ENCODE data around the gene TMA7B.
A peak's percentile ranks its signal among the peaks of the same experiment; 100 is the strongest.

The TMA7B gene

DNA sequence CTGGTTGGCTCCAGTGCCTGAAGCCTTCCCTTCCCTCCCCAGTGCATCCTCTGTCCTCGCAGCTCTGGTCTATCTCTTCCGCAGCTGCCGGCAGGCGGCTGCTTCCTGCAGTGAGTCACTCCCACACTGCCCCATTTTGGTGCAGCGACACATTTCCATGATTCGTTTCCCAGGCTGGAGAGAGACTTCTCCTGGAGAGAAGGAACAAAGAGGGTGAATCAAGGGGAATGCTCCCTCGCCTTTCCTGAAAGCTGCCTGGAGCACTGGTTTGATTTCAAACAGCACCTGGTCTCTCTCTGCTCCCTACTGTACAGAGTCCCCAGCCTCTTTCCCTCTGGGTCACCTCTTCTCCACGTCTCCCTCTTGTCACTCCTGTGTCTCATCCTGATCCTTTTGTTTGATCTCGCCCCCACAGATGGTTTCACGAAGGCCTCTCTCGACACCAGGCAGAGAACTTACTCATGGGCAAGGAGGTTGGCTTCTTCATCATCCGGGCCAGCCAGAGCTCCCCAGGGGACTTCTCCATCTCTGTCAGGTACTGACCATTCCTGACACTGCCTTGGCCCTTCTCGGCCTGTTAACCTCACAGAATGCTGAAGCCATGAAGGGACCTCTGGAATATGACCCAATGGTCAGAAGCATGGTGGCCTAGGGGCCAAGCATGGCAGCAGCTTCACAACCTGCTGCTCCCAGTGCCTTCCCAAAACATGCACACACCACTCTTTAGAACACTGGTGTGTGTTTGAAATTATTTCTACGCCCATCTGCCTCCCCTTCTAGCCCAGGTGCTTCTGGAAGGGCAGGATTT, at the start of gene TMA7B:
Gene TMA7B, plus strand, starts transcription at position 758 of the 808 bp plus-strand sequence. CDS start 3,978 bp downstream, outside the sequence.
- Histone ChIP-seq H3K4me3 (ENCODE audit: low read depth in 1 of 2, low read length in 2 of 2) (no peak within 1 kb of the TSS), H3K27ac (ENCODE audit: low read length) (no peak within 1 kb of the TSS), H3K9me3 (ENCODE audit: control insufficient read depth in 1 of 2, low read length in 2 of 2) (no peaks in the 10 kb centered on the region), H3K4me1 (ENCODE audit: control insufficient read depth in 1 of 2, insufficient read depth in 2 of 2, low read length in 2 of 2) (no peaks in the 10 kb centered on the region), H3K27me3 (ENCODE audit: low read depth, low read length) (peaks cover 5% of the 10 kb centered on the region), H3K36me3 (ENCODE audit: control insufficient read depth in 1 of 2, insufficient read depth in 2 of 2, low read length in 2 of 2) (no peaks in the 10 kb centered on the region)

DNA sequence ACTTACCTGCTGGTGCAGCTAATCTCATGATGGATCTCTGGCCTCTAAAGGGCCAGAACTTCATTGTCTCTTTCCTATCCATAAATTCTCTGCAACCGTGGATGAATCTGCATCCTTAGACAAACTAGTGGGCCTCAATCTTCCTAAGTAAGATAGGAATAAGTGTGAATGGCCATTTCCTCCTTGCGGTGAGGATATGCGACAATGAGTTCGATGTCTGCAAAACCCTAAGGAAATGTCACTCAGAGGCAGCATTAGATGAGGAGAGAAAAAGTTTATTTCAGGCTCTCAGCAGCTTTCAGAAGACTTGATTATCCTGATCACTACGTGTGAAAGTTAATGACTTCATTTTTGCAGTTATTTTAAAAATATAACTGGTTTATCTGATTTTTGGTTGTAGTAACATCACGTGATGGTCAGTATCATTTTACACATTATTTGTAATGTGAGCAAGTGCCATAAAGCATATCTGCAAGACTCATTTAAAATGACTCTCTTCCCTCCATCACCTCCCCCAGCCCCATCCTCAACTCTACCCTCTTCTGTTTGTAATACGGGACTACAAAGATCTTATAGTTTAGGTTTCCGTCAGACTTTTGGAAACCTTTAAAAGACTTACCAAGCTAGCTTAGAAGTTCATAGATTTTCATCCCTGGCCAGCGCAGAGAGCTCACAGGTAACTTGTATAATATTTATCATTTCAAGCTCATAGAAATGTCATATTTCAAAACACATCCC, 49.2 kb upstream of the TMA7B start:
- no peaks in the 10 kb centered on the region for H3K27me3 ChIP-seq (ENCODE audit: low read depth, low read length)
- no peak overlapping the region for H3K4me3 ChIP-seq (ENCODE audit: low read depth in 1 of 2, low read length in 2 of 2)
- no peaks in the 10 kb centered on the region for H3K9me3 ChIP-seq (ENCODE audit: control insufficient read depth in 1 of 2, low read length in 2 of 2)
- H3K27ac ChIP-seq (ENCODE audit: low read length), result no peak overlapping the region
- H3K36me3 ChIP-seq (ENCODE audit: control insufficient read depth in 1 of 2, insufficient read depth in 2 of 2, low read length in 2 of 2), result no peaks in the 10 kb centered on the region
- no peaks in the 10 kb centered on the region for H3K4me1 ChIP-seq (ENCODE audit: control insufficient read depth in 1 of 2, insufficient read depth in 2 of 2, low read length in 2 of 2)

DNA sequence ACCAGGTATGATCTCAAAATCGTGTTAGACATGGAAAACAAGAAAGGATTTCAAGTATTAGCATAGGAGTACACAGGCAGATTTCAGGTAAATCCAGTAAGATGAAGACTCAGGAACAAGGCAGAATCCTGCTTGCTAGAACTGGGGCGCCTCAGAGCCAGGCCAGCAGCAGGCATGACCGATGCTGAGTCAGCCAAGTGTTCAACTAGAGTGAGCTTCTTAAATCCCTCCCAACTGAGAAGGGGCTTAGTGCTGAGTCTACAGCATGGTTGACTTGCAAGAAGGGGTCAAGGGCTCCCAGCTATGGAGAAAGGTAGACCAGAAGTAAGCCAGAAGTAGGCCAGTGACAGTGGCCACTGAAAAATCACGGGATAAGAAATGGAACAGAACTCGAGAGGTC, 46.9 kb upstream of the TMA7B start:
- Histone ChIP-seq H3K9me3 (ENCODE audit: control insufficient read depth in 1 of 2, low read length in 2 of 2) (no peaks in the 10 kb centered on the region), H3K27me3 (ENCODE audit: low read depth, low read length) (no peaks in the 10 kb centered on the region), H3K36me3 (ENCODE audit: control insufficient read depth in 1 of 2, insufficient read depth in 2 of 2, low read length in 2 of 2) (no peaks in the 10 kb centered on the region), H3K4me3 (ENCODE audit: low read depth in 1 of 2, low read length in 2 of 2) (no peak overlapping the region), H3K4me1 (ENCODE audit: control insufficient read depth in 1 of 2, insufficient read depth in 2 of 2, low read length in 2 of 2) (no peaks in the 10 kb centered on the region), H3K27ac (ENCODE audit: low read length) (no peak overlapping the region)

DNA sequence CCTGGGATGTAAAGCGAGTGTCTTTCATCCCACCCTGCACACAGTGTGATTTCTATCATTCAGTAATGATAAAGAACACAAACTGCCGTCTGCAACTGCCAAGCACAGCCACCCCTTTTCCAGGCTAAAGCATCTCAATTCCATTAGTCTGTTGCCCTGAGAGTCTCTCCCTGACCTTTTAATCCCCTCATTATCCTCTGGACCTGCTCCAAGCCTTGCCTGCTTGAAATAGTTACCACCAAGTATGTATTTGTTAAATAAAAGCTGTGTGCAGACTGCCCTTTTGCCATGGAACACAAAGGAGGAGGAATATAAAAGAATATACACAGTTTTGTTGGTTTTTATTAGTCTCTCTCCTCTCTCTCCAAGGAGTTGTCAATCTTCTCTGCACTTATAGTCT, 46.3 kb upstream of the TMA7B start:
- no peaks in the 10 kb centered on the region for H3K27me3 ChIP-seq (ENCODE audit: low read depth, low read length)
- no peaks in the 10 kb centered on the region for H3K9me3 ChIP-seq (ENCODE audit: control insufficient read depth in 1 of 2, low read length in 2 of 2)
- H3K4me3 ChIP-seq (ENCODE audit: low read depth in 1 of 2, low read length in 2 of 2), result no peak overlapping the region
- no peaks in the 10 kb centered on the region for H3K4me1 ChIP-seq (ENCODE audit: control insufficient read depth in 1 of 2, insufficient read depth in 2 of 2, low read length in 2 of 2)
- no peak overlapping the region for H3K27ac ChIP-seq (ENCODE audit: low read length)
- no peaks in the 10 kb centered on the region for H3K36me3 ChIP-seq (ENCODE audit: control insufficient read depth in 1 of 2, insufficient read depth in 2 of 2, low read length in 2 of 2)

DNA sequence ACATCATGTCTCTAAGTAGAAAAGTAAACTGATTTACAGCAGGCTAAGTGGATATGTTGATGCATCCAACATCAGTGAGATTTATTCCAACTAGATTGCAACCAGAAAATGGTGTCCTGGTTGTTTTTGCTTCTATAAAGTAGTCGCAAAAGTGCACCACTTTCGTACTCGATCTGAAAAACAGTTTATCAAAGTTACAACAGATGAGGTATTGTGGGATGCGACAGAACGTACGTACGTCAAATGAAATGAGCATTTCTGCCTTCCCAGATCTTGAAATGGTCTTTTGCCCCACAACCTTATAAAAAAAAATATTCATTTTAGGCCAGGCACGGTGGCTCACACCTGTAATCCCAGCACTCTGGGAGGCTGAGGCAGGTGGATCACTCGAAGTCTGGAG, 45.6 kb upstream of the TMA7B start:
- Histone ChIP-seq H3K4me3 (ENCODE audit: low read depth in 1 of 2, low read length in 2 of 2) (no peak overlapping the region), H3K27ac (ENCODE audit: low read length) (no peak overlapping the region), H3K36me3 (ENCODE audit: control insufficient read depth in 1 of 2, insufficient read depth in 2 of 2, low read length in 2 of 2) (no peaks in the 10 kb centered on the region), H3K9me3 (ENCODE audit: control insufficient read depth in 1 of 2, low read length in 2 of 2) (no peaks in the 10 kb centered on the region), H3K27me3 (ENCODE audit: low read depth, low read length) (no peaks in the 10 kb centered on the region), H3K4me1 (ENCODE audit: control insufficient read depth in 1 of 2, insufficient read depth in 2 of 2, low read length in 2 of 2) (no peaks in the 10 kb centered on the region)

DNA sequence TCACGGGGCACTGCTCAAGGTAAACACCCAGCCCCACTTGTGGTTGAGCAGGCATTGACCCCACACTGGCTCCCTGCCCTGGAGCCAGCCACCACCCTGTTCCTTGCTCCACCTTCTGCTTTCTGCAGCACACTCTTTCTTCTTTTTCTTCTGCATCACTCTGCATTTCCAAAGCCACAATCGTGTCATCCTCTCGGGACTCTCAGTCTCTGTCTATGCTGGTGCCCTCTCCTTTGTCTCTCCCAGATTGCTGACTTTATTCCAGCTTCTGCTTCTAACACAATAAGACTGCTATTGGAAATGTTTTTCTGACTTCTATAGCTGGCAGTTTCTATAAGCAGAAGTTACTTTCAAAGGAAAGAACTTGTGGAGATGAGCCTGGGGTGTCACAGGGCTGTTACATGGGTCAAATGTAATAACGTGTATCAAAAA, 44.9 kb upstream of the TMA7B start:
- Histone ChIP-seq H3K27ac (ENCODE audit: low read length) (no peak overlapping the region), H3K27me3 (ENCODE audit: low read depth, low read length) (no peaks in the 10 kb centered on the region), H3K9me3 (ENCODE audit: control insufficient read depth in 1 of 2, low read length in 2 of 2) (no peaks in the 10 kb centered on the region), H3K36me3 (ENCODE audit: control insufficient read depth in 1 of 2, insufficient read depth in 2 of 2, low read length in 2 of 2) (no peaks in the 10 kb centered on the region), H3K4me3 (ENCODE audit: low read depth in 1 of 2, low read length in 2 of 2) (no peak overlapping the region), H3K4me1 (ENCODE audit: control insufficient read depth in 1 of 2, insufficient read depth in 2 of 2, low read length in 2 of 2) (no peaks in the 10 kb centered on the region)

DNA sequence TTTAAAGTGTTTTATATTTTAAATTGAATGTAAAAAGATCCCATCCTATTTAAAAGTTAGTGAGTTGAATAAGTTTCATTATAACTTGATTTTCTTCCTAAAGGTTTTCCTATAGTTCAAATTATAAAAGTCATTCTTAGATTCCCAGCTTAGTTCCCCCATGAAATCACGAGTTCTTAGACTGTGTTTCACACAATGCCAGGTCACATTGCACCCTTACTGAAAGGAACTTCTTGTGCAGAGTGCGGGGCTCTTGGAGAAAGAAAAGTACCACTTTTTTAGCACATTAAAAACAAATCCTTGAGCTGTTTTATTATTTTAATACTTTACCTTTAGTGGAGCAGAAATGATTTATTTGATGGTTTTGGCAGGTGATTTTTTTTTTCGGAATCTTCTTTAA, 43.7 kb upstream of the TMA7B start:
- Histone ChIP-seq H3K27me3 (ENCODE audit: low read depth, low read length) (no peaks in the 10 kb centered on the region), H3K27ac (ENCODE audit: low read length) (no peak overlapping the region), H3K4me1 (ENCODE audit: control insufficient read depth in 1 of 2, insufficient read depth in 2 of 2, low read length in 2 of 2) (no peaks in the 10 kb centered on the region), H3K4me3 (ENCODE audit: low read depth in 1 of 2, low read length in 2 of 2) (no peak overlapping the region), H3K9me3 (ENCODE audit: control insufficient read depth in 1 of 2, low read length in 2 of 2) (no peaks in the 10 kb centered on the region), H3K36me3 (ENCODE audit: control insufficient read depth in 1 of 2, insufficient read depth in 2 of 2, low read length in 2 of 2) (no peaks in the 10 kb centered on the region)

DNA sequence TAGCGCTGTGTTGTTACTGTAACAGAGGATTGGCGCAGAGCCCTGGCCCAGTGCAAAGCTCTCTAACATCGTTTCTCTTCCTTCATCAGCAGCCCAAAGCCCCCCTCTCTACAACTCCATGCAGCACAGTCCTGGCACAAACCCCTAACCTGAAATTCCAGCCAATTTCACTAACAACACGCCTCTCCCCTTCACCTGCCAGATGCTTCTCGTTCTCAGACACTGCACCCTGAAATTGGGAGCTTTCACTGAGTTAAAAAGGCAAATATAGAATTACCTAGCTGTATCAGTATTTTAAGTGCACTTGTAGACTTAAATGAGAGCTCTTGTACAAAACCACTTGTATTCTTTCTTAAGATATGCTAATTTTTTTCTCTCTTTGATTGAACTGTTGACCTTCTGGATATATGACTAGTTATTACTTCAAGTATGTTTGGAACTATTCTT, 43.0 kb upstream of the TMA7B start:
- H3K9me3 ChIP-seq (ENCODE audit: control insufficient read depth in 1 of 2, low read length in 2 of 2), result no peaks in the 10 kb centered on the region
- no peaks in the 10 kb centered on the region for H3K36me3 ChIP-seq (ENCODE audit: control insufficient read depth in 1 of 2, insufficient read depth in 2 of 2, low read length in 2 of 2)
- no peaks in the 10 kb centered on the region for H3K27me3 ChIP-seq (ENCODE audit: low read depth, low read length)
- H3K27ac ChIP-seq (ENCODE audit: low read length), result no peak overlapping the region
- no peaks in the 10 kb centered on the region for H3K4me1 ChIP-seq (ENCODE audit: control insufficient read depth in 1 of 2, insufficient read depth in 2 of 2, low read length in 2 of 2)
- H3K4me3 ChIP-seq (ENCODE audit: low read depth in 1 of 2, low read length in 2 of 2), result no peak overlapping the region

DNA sequence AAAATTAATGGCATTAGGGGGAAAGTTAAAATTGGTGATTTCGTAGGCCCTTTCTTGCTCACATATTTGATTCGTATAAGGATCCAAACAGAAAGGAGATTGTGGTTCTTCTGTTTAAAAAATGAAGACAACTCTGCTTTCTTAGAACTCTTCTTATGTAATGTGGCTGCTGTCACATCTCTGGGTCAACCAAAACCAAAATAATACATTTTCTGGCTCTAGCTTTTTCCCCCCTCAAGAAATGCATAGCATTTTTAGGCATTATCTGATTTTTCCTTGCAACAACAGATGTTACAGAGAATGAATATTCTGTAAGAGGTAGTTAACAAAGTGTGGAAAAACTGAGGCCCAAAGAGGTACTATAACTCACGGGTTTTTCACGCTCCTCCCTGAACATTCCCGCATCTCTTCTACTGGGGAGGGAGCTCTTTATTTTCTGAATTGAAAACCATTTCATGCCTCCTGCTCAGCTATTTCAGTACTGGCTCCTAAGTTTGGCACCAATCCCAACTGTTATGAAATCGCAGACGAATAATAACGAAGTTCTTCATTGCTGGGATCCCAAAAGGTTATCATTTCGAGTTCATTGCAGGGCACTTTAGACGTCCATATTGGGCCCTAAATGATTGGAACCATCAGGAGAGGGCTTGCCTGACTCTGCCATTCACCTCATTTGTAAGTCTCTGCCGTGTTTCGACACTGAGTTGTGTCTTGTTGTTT, 42.3 kb upstream of the TMA7B start:
- Histone ChIP-seq H3K9me3 (ENCODE audit: control insufficient read depth in 1 of 2, low read length in 2 of 2) (no peaks in the 10 kb centered on the region), H3K27me3 (ENCODE audit: low read depth, low read length) (no peaks in the 10 kb centered on the region), H3K27ac (ENCODE audit: low read length) (no peak overlapping the region), H3K36me3 (ENCODE audit: control insufficient read depth in 1 of 2, insufficient read depth in 2 of 2, low read length in 2 of 2) (no peaks in the 10 kb centered on the region), H3K4me1 (ENCODE audit: control insufficient read depth in 1 of 2, insufficient read depth in 2 of 2, low read length in 2 of 2) (no peaks in the 10 kb centered on the region), H3K4me3 (ENCODE audit: low read depth in 1 of 2, low read length in 2 of 2) (peak overlapping the region in 1 of 2 donors; percentile 26)

DNA sequence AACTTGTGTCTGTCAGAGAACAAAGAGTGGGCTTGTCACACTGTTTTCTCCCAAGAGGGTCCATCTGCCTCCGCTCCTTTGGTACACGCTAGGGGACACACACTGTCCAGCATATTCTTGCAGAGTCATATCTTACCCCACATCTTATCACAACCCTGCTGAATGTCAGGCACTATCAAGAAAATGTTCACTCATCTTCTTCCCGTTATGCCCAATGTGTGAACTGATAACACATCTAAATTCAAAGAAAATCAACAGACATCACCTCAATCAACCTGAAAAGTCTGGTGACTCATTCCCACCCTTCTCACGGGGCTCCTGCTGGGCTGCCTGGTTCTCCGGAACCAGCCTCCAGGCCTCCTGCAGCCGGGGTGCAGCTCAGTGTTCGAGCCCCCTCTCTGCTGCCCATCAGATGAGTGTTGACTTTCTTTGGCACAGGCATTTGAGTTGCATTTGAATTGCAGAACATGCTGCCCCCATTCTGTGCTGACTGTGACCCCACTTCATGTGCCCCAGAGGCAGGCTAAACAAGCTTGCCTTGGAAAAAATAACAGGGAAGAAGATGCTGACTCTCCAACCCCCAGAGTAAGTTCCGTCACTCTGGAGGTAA, 40.0 kb upstream of the TMA7B start:
- H3K4me1 ChIP-seq (ENCODE audit: control insufficient read depth in 1 of 2, insufficient read depth in 2 of 2, low read length in 2 of 2), result no peaks in the 10 kb centered on the region
- H3K36me3 ChIP-seq (ENCODE audit: control insufficient read depth in 1 of 2, insufficient read depth in 2 of 2, low read length in 2 of 2), result no peaks in the 10 kb centered on the region
- no peaks in the 10 kb centered on the region for H3K27me3 ChIP-seq (ENCODE audit: low read depth, low read length)
- no peak overlapping the region for H3K27ac ChIP-seq (ENCODE audit: low read length)
- no peaks in the 10 kb centered on the region for H3K9me3 ChIP-seq (ENCODE audit: control insufficient read depth in 1 of 2, low read length in 2 of 2)
- H3K4me3 ChIP-seq (ENCODE audit: low read depth in 1 of 2, low read length in 2 of 2), result no peak overlapping the region

DNA sequence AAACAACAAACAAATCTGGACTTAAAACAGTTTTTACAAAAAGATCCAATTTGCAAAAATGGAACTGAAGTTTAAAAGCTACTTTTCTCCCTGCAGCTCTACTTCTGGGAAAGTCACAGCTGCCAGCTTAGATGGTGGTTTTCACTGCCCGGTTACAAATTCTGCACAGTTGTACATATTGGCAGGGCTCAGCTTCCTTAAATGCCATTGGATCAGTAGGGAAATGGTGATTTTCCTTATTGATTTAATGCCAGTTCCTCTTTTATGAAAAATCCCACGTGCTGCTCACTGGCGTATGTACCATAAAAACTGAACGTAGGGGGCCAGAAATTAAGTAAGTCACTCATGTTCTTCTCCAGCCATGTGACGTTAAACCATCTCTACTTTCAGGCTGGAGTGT, 36.5 kb upstream of the TMA7B start:
- no peaks in the 10 kb centered on the region for H3K9me3 ChIP-seq (ENCODE audit: control insufficient read depth in 1 of 2, low read length in 2 of 2)
- H3K36me3 ChIP-seq (ENCODE audit: control insufficient read depth in 1 of 2, insufficient read depth in 2 of 2, low read length in 2 of 2), result no peaks in the 10 kb centered on the region
- H3K27me3 ChIP-seq (ENCODE audit: low read depth, low read length), result no peaks in the 10 kb centered on the region
- no peak overlapping the region for H3K4me3 ChIP-seq (ENCODE audit: low read depth in 1 of 2, low read length in 2 of 2)
- H3K4me1 ChIP-seq (ENCODE audit: control insufficient read depth in 1 of 2, insufficient read depth in 2 of 2, low read length in 2 of 2), result no peaks in the 10 kb centered on the region
- no peak overlapping the region for H3K27ac ChIP-seq (ENCODE audit: low read length)
